GM12892 (cell line): ENCODE results near the gene RAB37.

Source experiments
- POLR2A ChIP-seq: IDR thresholded peaks from 2 replicates; pipeline ENCODE4 v1.6.1; 2011; ENCODE audit warnings: low read depth, low read length, control low read depth
- POLR2AphosphoS5 ChIP-seq: IDR thresholded peaks from 2 replicates; pipeline ENCODE4 v1.6.1; 2011; ENCODE audit warnings: low read depth, low read length, control low read depth
- TAF1 ChIP-seq: IDR thresholded peaks from 2 replicates; pipeline ENCODE4 v1.6.1; 2011; ENCODE audit warnings: low read depth, mild to moderate bottlenecking, control low read depth, low read length, borderline replicate concordance

GRCh38 chr17:74771319-74771914, 34.4 kb downstream of the RAB37 start:
- TF ChIP-seq POLR2A (no peak), TAF1 (no peak), POLR2AphosphoS5 (no peak)
